Anterior cingulate cortex (tissue), 58 donors: Measurements from ENCODE around the gene PRSS27.

Experiments used
- DNase-seq, 58 donors: peaks; one replicate each; lab custom pipeline; 2025; lab: John Stamatoyannopoulos, UW

The PRSS27 gene

DNA sequence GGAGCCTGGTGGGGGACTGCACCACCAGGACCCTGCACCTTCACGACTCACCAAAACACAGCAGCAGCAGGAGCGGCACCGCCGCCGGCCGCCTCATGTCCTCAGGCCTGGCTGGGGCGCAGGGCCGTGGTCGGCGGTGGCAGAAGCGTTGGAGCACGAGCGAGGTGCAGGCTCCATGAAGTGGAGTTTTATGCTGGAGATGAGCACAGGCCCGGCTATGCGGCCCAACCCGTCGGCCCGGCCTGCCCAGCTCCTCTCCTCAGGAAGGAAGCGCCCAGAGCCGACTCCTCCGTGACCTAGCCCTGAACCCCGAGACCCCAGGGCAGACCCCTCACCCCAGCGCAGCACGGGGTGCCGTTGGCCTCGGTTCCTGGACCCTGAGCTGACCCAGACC lies at the start of gene PRSS27:
Gene PRSS27, minus strand, starts transcription at position 161 of the 394 bp plus-strand sequence. Its CDS starts 64 bp downstream, at position 97.
- no peak for DNase-seq

DNA sequence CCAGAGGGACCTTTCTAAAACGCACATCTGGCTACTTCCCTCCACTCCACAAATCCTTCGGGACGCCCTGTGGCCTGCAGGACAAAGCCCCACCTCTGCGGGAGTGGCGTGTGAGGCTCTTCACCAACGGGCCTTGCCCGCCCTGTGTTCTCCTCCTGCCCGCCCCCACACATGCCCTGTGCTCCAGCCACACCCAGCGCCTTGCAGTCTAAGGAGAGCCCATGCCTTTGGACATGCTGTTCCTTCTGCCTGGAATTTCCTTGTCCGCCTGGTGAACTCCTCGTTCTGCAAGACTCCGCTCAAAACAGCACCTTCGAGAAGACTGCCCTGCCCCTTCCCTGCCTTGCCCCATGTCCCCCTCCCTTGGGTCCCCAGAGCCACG lies 49.6 kb upstream of the PRSS27 start:
- DNase-seq = no peak

DNA sequence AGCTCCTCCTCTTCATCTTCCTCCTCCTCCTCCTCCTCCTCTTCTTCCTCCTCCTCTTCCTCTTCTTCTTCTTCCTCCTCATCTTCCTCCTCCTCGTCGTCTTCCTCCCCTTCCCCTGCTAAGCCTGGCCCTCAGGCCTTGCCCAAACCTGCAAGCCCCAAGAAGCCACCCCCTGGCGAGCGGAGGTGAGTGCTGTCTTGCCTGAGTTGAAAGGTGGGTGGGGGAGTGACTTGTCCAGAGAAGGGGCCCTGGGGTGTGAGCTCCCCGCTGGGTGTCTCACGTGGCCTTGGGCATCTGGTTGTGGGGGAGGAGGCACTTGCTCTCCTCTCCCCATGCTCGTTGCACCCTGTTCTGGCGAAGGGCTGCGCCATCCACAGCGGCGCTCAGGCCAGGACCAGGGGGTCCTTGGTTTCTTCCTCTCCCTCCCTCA lies 49.1 kb upstream of the PRSS27 start:
- no peak for DNase-seq

DNA sequence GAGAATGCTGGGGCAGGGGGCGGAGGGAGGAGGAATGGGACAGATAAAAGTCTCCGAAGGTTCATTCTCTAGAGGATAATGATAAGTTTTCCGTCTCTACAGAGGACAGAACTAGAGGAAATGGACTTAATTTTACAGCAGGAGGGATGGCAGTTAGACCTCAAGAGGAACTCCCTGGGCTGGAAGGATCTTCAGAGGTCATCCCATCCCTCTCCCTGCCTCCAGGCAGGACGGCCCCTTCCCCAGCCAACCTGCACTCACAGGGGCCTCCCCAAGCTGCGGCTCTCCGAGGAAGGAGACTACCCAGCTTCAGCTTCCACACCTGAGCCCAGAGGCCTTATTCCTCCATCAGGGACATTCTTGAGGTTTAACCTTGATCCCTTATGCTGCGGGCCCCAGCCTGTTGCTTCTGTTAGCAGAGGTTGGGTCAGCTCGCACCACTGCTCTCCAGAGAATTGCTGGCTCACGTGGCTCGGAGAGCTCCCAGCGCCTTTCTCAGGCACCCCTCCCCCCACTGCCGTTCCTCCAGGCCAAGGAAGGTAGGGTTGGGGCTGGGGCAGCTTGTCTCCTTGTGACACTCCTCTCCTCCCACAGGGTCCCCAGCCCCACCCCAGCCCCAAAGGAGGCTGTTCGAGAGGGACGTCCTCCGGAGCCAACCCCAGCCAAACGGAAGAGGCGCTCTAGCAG lies 48.5 kb upstream of the PRSS27 start:
- no peak for DNase-seq

DNA sequence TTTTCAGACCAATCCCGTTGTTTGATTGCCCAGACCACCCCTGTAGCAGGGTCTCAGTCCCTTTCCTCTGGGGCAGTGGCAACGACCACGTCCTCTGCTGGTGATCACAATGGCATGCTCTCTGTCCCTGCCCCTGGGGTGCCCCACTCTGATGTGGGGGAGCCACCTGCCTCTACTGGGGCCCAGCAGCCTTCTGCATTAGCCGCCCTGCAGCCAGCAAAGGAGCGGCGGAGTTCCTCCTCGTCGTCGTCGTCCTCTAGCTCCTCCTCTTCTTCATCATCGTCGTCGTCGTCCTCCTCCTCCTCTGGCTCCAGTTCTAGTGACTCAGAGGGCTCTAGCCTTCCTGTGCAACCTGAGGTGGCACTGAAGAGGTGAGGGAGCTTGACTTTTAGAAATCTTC lies 47.9 kb upstream of the PRSS27 start:
- DNase-seq = no peak

DNA sequence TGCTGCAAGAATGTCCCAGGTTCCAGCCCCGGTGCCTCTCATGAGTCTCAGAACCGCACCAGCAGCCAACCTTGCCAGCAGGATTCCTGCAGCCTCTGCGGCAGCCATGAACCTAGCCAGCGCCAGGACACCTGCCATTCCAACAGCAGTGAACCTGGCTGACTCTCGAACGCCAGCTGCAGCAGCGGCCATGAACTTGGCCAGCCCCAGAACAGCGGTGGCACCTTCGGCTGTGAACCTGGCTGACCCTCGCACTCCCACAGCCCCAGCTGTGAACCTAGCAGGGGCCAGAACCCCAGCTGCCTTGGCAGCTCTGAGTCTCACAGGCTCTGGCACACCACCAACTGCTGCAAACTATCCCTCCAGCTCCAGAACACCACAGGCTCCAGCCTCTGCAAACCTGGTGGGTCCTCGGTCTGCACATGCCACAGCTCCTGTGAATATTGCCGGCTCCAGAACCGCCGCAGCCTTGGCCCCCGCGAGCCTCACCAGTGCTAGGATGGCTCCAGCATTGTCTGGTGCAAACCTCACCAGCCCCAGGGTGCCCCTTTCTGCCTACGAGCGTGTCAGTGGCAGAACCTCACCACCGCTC lies 47.2 kb upstream of the PRSS27 start:
- DNase-seq = no peak

DNA sequence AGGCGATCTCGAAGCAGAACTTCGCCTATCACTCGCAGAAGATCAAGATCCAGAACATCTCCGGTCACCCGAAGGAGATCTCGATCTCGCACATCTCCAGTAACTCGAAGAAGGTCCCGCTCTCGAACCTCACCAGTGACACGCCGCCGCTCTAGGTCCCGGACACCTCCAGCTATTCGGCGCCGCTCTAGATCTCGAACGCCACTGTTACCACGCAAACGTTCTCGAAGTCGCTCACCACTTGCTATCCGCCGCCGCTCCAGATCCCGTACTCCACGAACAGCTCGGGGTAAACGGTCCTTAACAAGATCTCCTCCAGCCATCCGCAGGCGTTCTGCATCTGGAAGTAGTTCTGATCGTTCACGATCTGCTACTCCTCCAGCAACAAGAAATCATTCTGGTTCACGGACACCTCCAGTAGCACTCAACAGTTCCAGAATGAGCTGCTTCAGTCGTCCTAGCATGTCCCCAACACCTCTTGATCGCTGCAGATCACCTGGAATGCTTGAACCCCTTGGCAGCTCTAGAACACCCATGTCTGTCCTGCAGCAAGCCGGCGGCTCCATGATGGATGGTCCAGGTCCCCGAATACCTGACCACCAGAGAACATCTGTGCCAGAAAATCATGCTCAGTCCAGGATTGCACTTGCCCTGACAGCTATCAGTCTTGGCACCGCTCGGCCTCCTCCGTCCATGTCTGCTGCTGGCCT lies 46.6 kb upstream of the PRSS27 start:
- DNase-seq = no peak

DNA sequence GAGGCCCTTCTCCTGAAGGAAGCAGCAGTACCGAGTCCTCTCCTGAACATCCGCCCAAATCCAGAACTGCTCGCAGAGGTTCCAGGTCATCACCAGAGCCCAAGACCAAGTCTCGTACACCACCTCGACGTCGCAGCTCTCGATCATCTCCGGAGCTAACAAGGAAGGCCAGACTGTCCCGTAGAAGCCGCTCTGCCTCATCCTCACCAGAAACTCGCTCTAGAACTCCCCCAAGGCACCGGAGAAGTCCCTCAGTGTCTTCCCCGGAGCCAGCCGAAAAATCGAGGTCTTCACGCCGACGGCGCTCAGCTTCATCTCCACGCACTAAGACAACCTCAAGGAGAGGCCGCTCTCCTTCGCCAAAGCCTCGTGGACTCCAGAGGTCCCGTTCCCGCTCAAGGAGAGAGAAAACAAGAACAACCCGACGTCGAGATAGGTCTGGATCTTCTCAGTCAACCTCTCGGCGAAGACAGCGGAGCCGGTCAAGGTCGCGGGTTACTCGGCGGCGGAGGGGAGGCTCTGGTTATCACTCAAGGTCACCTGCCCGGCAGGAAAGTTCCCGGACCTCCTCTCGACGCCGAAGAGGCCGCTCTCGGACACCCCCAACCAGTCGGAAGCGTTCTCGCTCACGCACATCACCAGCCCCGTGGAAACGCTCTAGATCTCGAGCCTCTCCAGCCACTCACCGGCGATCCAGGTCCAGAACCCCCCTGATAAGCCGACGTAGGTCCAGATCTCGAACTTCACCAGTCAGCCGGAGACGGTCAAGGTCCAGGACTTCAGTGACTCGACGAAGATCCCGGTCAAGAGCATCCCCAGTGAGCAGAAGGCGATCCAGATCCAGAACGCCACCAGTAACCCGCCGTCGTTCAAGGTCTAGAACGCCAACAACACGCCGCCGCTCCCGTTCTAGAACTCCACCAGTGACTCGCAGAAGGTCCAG lies 45.7 kb upstream of the PRSS27 start:
- no peak for DNase-seq

DNA sequence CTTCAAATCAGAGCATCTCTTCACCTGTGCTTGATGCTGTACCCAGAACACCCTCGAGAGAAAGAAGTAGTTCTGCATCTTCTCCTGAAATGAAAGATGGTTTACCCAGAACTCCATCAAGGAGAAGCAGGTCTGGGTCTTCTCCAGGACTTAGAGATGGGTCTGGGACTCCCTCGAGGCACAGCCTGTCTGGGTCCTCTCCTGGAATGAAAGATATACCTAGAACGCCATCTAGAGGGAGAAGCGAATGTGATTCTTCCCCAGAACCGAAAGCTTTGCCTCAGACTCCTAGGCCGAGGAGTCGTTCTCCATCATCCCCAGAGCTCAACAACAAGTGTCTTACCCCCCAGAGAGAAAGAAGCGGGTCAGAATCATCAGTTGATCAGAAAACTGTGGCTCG lies 44.7 kb upstream of the PRSS27 start:
- DNase-seq = no peak

DNA sequence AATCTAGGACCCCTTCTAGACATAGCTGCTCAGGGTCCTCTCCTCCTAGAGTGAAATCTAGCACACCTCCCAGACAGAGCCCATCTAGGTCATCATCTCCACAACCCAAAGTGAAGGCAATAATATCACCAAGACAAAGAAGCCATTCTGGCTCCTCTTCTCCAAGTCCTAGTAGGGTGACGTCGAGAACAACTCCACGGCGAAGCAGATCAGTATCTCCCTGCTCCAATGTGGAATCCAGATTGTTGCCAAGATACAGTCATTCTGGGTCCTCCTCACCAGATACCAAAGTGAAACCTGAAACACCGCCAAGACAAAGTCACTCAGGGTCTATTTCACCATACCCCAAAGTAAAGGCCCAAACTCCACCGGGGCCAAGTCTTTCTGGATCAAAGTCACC lies 43.1 kb upstream of the PRSS27 start:
- DNase-seq = no peak

DNA sequence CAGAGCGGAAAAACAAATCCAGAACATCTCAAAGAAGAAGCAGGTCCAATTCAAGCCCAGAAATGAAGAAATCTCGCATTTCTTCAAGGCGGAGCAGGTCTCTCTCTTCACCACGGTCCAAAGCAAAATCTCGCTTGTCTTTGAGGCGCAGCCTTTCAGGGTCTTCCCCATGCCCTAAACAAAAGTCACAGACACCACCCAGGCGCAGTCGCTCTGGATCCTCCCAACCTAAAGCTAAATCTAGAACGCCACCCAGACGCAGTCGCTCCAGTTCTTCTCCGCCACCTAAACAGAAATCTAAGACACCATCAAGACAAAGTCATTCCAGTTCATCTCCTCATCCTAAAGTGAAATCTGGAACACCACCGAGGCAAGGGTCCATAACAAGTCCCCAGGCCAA lies 42.7 kb upstream of the PRSS27 start:
- no peak for DNase-seq

DNA sequence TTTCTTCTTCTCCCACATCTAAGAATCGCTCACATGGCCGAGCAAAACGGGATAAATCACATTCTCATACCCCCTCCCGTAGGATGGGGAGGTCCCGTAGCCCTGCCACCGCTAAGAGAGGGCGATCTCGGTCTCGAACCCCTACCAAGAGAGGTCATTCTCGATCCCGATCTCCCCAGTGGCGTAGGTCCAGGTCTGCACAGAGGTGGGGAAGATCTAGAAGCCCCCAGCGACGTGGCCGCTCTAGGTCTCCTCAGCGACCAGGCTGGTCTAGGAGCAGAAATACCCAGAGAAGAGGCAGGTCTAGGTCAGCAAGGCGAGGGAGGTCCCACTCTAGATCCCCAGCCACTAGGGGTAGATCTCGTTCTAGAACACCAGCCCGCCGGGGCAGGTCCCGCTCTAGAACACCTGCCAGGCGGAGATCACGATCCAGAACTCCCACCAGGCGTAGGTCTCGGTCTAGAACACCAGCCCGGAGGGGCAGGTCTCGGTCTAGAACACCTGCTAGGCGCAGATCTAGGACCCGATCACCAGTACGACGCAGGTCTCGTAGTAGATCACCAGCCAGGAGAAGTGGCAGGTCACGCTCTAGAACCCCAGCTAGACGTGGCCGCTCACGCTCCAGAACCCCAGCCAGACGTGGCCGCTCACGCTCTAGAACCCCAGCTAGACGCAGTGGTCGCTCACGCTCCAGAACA lies 42.0 kb upstream of the PRSS27 start:
- DNase-seq = no peak

DNA sequence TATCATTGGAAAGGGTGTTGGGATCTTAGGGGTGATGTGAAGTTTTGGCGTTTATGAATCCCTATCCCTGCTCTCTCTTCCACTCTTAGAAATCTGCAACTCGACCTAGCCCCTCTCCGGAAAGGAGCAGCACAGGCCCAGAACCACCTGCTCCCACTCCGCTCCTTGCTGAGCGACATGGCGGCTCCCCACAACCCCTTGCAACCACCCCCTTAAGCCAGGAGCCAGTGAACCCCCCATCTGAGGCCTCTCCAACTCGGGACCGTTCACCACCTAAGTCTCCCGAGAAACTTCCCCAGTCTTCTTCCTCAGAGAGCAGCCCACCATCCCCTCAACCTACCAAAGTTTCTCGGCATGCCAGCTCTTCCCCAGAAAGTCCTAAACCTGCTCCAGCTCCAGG lies 41.4 kb upstream of the PRSS27 start:
- no peak for DNase-seq

DNA sequence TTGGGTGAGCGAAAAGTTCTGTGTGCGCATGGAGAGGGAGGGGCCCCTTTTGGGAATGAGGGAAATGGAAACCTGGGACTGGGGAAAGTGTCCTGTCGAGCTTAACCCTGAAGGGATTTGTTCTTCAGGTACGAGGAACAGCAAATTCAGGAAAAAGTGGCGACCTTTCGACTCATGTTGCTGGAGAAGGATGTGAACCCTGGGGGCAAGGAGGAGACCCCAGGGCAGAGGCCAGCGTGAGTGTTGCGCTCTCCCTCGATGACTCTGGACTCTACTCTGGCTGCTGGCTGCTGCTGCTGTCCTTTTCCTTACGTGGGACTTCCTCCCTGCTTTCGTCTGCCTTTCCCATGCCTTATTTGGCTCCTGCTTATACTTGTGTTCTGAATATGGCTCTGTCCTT lies 37.3 kb upstream of the PRSS27 start:
- no peak for DNase-seq

DNA sequence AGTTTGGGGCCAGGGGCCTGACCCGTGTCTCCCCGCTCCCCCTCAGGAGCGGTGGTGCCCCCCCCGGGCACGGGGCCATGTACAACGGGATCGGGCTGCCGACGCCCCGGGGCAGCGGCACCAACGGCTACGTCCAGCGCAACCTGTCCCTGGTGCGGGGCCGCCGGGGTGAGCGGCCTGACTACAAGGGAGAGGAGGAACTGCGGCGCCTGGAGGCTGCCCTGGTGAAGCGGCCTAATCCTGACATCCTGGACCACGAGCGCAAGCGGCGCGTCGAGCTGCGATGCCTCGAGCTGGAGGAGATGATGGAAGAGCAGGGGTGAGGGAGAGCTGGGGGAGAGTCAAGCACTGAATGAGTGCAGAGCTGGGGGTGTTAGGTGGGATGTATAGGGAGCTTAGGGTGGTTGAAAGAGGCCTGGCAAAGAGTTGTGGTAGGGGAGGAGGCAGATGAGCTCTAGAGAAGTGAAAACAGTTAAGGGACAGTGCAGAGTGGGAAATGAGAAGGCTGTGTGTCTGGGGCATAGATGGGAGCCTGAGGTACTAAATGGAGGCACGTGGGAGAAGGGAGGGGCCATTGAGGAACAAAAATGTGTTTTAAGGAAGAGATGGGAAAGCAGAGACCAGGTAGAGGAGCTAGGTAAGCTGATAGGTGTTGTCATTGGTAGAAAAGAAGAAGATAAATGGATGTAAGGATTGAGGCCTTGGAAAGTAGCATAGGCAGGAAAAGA lies 36.4 kb upstream of the PRSS27 start:
- DNase-seq = no peak

DNA sequence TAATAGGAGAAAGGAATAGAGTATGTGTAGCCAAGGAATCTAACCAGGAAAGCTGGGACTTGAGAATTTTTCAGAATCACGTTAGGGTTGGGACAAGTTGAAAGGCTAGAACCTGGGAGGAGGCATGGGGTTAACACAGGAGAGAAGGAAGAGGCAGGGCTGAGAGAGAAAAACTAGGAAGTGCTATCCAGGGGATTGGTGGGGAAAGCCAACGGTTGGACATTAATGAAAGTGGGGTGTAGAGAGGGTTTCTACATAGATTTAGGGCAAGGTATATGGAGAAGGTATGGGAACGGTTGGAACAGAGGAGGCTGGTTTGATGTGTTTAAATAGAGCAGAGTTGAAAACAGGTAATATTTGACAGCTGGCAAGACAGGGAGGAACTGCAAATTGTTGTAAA lies 35.1 kb upstream of the PRSS27 start:
- no peak for DNase-seq

DNA sequence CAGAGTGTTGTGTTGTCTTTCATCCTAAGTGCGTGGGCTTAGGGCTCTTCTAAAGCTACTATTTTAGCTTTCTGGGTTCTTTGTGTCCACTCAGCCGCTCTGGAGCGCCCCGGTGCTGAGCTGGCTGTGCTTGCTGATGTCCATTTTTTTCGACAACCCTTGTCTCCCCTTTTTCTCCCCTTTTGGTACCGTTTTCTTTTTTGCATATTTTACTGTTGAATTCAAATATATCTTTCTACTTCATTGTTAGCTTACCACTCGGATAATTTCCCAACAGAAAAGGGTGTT lies 33.7 kb upstream of the PRSS27 start:
- peak in 2 of 58 donors; percentile 5 to 8 for DNase-seq

DNA sequence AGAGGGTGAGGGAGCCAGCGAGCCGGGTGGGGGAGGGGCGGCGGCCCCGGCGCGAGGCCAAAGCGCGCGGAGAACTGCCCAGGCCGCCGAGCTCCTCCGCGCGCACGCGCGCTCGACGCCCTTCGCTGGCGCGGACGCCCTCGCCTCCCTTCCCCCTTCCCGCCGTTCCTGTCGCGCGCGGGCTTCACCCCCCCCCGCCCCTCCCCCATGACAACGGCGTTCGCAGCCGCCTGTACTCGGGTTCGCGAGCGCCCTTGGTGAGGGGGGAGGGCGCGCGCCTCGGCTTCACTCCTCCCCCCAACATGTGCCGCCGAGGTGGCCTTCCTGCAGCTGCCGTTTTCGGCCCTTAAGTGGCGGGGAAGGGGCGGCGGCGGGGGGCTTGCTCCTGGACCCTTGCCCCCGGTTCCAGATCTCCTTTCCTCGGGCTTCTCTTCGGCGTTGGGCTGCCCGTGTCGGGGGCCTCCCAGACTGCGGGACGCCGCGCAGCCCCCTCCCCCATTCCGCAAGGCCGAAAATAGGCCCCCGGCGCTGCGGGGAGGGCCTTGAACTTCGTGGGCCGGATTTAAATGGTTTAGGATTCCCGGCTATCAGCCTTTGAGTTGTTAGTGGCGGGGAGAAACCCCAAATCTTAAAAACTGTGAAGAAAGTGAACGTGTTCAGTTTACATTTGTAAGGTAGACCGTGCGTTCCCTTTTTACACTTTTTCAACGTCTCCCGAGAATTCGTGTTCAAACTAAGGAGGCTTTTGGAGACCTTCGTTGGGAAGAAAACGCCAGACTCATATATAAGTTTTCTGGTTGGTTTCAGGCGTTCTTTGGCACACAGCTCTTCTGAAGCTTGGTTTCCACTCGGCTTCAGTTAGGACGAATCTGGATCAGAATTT lies 33.1 kb upstream of the PRSS27 start:
- DNase-seq = peak in 54 of 58 donors; percentile 41 to 97 (median 87)
